Stimulated activated CD8-positive, alpha-beta memory T cell treated with anti-CD3 and anti-CD28 coated beads, Interleukin-7, amount 100 ng/mL, for 24 hours (primary cell): ENCODE measurements around the gene INTS7.

Source experiments
- DNase-seq: peaks from one replicate; pipeline ENCODE4 v3.0.0-alpha.2; 2020; ENCODE audit warnings: low read depth

Gene INTS7

DNA sequence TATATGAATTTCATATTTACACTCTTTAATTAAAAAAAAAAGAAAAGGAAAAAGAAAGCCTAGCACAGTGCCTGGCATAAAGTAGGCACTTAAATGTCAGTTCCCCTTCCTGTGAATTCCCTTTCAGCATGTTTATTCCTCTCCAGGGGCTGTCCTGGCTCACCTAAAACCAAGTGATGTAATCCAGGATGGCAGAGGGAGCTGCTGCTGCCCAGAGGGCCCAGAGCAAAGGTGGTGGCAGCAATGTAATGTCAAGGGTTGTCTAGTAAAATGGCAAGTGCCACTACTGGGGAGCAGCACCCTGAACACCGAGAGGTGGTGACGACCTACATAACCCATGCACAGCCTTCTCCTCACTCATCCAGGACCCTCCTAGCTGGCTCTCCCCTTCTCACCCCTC, 126.4 kb downstream of the INTS7 start:
- no peak for DNase-seq

DNA sequence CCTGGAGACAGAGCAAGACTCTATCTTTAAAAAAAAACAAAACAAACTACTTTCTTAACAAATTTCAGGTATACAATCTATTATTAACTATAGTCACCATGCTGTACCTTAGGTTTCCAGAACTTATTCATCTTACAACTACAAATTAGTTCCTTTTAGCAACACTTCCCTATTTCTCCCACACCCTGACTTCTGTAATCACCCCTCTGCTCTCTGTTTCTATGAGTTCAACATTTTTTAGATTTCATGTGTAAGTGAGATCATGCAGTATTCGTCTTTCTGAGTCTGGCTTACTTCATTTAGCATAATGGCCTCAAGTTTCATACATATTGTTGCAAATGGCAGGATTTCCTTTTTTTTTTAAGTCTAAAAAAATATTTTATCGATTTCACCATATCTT, 126.9 kb downstream of the INTS7 start:
- DNase-seq: no peak

DNA sequence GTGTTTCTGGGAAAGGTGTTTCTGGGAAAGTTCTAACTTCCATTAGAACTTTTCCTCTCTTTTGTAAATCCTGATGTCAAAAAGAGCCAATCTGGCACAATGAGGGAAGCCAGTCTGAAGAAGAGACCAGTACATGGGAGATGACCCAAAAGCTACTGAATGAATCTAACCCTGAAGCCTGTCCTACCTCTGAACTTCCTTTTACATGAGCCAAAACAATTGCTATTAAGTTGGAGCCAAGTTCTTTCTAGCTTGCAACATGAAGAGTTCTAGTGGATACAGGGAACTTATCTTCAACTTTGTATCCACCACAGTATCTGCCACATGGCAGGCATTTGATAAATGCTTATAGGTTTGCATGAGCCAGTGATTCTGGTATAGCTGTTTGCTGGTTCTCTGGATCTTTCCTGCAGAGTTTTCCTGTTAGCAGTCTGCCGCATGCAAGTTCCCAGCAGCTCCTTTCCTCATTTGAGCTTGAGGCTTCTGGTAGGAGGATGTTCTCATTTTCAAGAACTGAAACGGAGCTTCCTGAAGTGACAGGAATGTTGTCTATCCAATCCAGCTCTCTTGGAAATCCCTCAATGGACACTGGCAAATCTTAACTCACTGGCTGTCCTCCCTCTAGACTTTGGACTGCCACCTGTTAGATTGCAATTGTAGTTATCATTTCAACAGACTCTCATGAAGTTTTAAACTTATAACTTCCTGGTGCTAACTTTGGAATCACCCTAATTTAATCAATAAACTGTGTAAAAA, 131.7 kb downstream of the INTS7 start:
- DNase-seq: no peak

DNA sequence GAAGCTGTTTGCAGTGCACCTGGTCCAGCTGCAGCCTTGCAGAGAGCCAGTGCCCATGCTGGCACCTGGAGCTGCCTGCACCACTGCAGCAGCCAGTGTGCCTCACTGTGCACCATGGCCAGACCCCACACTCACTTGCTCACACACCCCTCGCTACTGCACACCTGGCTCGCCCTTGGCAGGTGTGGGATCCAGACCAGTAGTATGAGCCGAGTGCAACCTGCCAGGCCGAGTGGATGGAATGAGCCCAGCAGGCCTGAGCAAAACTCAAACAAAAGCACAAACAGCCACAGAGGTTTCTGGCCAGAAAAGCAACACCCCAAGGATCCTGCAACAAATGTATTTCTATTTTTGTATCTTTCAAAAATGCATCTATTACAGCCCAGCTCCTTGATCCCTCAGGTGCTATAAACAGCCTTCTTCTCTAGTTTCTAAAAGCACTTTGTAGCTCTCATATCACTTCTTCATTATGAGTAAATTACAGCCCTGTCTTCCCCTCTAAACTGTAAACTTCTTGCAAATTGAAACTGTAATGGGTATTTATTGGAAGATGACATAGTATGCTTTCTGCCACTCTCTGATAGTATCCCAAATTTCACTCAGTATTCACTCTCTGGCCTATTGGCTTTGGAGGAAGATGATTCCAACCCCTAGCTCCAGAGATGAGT, 132.6 kb downstream of the INTS7 start:
- DNase-seq: no peak

DNA sequence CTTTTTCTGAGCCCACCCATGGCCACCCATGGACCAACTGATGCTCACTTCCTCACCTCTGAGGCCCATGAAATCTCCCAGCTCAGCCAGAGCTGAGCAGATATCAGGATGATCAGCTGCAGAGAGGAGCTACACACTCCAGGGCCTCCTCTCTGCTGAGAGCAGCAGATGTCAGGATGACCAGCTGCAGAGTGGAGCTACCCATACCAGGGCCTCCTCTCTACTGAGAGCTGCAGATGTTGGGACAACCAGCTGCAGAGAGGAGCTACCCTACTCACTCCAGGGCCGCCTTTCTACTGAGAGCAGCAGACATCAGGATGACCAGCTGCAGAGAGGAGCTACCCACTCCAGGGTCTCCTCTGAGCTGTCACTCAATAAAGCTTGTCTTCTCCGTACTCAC, 133.4 kb downstream of the INTS7 start:
- no peak for DNase-seq

DNA sequence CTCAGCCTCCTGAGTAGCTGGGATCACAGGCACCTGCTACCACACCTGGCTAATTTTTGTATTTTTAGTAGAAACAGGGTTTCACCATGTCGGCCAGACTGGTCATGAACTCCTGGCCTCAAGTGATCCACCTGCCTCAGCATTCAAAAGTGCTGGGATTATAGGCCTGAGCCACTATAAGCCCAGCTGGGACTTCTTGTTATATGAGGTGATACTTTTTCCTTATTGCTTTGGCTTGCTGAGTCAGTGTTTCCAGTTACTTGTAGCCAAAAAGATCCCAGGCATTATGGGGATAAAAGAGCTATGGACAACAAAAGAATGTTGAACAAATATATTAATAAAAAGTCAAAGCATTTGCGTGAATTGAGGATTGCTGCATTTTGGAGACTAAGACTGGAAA, 134.9 kb downstream of the INTS7 start:
- no peak for DNase-seq

DNA sequence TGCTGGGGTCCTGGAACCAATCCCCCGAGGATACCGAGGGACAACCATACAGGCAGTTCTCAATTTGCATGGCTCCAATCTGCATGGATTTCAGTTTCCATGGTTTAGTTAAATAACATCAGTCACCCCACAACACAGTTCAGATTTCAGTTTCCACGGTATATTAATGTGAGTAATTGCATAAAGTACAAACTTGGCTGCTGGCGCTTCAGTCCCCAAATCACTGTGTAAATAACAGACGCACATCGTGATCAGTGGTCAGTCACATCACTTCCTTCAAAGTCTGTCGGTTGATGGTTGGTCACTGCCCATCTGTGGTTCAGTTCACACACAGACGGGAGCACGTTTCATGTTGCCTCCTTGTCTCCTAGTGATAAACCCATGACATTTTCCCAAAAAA, 138.4 kb downstream of the INTS7 start:
- DNase-seq: no peak

DNA sequence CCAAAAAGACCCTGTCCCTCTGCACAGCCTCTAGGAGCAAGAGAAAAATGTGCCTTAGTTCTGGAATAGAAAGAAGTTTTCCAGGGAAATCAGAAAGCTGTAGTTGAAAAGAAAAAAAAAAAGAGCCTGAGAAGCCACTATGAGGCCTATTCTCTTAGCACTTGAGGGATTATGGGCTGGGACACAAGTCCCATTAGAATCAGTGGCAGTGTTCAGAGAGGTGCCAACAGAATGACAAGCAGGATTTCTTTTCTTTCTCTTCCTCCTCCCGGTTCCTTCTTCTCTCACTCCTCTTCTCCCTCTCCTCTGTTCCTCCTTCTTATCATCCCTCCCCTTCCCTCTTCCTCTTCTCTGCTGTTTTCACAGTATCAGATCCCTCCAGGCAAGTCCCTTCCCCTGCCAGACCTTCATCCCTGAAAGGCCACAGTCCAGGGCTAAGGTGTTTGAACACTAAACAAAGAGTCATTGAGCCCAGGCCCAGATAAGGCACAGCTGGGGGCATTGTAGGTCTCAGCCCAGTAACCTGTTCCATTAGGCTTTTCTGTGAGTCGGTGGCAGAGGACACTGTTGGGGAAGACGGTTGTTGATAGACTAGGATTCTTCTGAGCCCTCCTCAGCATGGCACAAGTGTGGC, 140.1 kb downstream of the INTS7 start:
- no peak for DNase-seq

DNA sequence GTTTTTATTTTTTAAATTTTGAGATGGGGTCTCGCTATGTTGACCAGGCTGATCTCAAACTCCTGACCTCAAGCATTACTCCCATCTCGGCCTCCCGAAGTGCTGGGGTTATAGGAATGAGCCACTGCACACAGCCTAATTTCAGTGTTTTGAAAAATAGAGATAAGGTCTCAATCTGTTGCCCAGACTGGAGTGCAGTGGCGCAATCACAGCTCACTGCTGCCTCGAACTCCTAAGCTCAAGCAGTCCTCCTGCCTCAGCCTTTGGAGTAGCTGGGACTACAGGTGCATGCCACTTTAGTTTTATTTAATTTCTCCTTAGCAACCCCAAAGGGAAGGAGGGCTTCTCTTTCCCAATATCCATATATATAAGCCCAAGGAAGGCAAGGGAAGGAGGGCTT, 141.0 kb downstream of the INTS7 start:
- DNase-seq: no peak

DNA sequence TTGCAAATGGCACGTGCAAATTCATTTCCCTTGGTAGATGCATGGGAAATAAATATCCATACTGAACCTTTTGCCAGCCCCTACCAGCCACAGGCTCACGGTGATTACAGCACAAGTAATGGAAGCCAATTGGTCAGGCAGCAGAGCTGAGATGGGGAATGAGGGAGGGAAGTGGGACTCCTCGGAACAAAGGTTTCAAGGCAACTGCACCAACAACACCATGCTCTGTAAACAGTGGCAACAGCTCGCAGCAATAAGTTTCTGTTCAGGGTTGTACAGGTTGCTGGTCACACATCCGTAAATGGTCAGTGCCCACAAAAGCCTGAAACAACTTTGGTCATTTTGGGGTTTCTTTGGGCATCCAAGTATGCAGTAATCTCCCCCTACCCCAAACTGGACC, 142.1 kb downstream of the INTS7 start:
- no peak for DNase-seq

DNA sequence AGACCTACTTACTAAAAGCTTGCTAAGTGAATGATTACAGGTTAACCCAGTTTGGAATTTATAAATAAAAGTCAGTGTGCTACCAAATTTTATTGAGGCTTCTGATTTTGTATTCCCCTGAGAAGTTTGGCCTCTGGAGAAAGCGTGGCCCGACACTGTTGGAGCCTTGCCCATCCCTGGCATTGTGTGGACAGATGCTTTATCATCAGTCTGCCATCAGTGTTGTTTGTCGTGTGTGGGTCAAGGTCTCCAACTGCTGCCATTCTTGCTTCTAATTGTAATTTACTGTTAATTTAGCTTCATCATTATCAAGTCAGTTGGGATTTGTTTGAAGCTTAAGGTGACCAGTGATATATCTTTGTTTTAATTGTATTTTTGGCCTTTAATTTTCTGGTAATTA, 142.8 kb downstream of the INTS7 start:
- DNase-seq: no peak

DNA sequence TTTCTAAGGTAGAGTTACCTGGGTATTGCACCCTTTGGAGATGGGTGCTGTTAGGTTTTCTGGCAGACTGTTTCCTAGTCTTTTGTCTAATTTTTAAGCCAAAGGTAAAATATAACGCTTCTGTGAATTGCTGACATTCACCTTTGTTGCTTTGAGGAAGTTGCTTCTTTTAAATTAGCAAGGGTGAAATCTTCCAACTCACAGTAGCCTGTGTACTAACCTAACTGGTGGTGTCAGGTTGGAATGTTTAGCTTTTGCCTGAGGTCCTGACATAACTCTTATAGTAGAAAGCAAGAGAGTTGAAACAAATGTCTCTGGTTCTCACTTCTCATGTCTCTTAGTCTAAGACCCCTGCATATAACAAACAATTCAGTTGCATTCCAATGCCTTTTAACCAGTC, 143.6 kb downstream of the INTS7 start:
- DNase-seq: no peak
